Common myeloid progenitor, CD34-positive (primary cell): ENCODE results near the gene ATE1.
"Not testable (repeated sequence)": the region's sequence is repeated elsewhere in the genome, so short reads cannot be mapped to it uniquely, and the experiment has no call there.

Source experiments
- CTCF ChIA-PET: fragments of 350-600 bp; sonication (Branson Sonifier 250); formaldehyde crosslinking; loops from one replicate; lab custom pipeline; 2021; ENCODE audit warnings: antibody characterized with exemption; lab: Charles Lee
- POLR2A ChIA-PET: fragments of 350-600 bp; sonication (Branson Sonifier 250); formaldehyde crosslinking; loops from one replicate; lab custom pipeline; 2021; ENCODE audit warnings: antibody characterized with exemption; lab: Charles Lee
- DNase-seq, 3 donors: peaks; one replicate each; pipeline versions ENCODE4 v3.0.0 to v3.0.0-alpha.2; 2013
- H3K27ac ChIP-seq, 2 experiments: 1 replicate in 1 of 2; 2 replicates in 1 of 2; pipeline ENCODE4 v1.7.0; 2013; ENCODE audit warnings: inconsistent platforms in 2 of 2, low read length in 2 of 2, mild to moderate bottlenecking in 2 of 2, low read depth in 1 of 2, moderate library complexity in 1 of 2; ENCODE audit not compliant: severe bottlenecking in 2 of 2, insufficient read depth in 1 of 2, poor library complexity in 1 of 2
- H3K27me3 ChIP-seq, 5 experiments: replicated peaks in 2 of 5; 1 replicate in 3 of 5; 2 replicates in 2 of 5; pipeline versions ENCODE4 v1.6.1 to v1.7.0; 2013; ENCODE audit warnings: low read length in 4 of 5, mild to moderate bottlenecking in 2 of 5, moderate library complexity in 2 of 5, inconsistent platforms in 1 of 5; ENCODE audit not compliant: insufficient read depth in 5 of 5, control insufficient read depth in 4 of 5
- H3K36me3 ChIP-seq, 4 experiments: 1 replicate in 2 of 4; 2 replicates in 2 of 4; pipeline versions ENCODE4 v1.6.1 to v1.7.0; 2013; ENCODE audit warnings: low read length in 3 of 4, control low read depth in 1 of 4, mild to moderate bottlenecking in 1 of 4; ENCODE audit not compliant: control insufficient read depth in 4 of 4, insufficient read depth in 4 of 4
- H3K4me1 ChIP-seq, 4 experiments: 1 replicate in 3 of 4; 2 replicates in 1 of 4; pipeline versions ENCODE4 v1.6.1 to v1.7.1; 2013; ENCODE audit warnings: low read length in 3 of 4, mild to moderate bottlenecking in 3 of 4, control low read depth in 1 of 4, inconsistent platforms in 1 of 4, moderate library complexity in 1 of 4; ENCODE audit not compliant: control insufficient read depth in 4 of 4, insufficient read depth in 4 of 4; ENCODE audit errors: control extremely low read depth in 1 of 4
- H3K4me3 ChIP-seq, 7 experiments: 1 replicate in 4 of 7; 2 replicates in 3 of 7; pipeline versions ENCODE4 v1.5.1 to v1.7.0; 2013; ENCODE audit warnings: mild to moderate bottlenecking in 7 of 7, low read length in 6 of 7, moderate library complexity in 6 of 7, inconsistent platforms in 2 of 7, low read depth in 2 of 7, control low read depth in 1 of 7; ENCODE audit not compliant: insufficient read depth in 4 of 7, control insufficient read depth in 1 of 7; ENCODE audit errors: extremely low read depth in 1 of 7
- H3K9me3 ChIP-seq, 5 experiments: 1 replicate in 4 of 5; 2 replicates in 1 of 5; pipeline versions ENCODE4 v1.6.1 to v1.7.1; 2013; ENCODE audit warnings: low read length in 4 of 5, mild to moderate bottlenecking in 2 of 5, inconsistent platforms in 1 of 5, low read depth in 1 of 5, moderate library complexity in 1 of 5; ENCODE audit not compliant: control insufficient read depth in 4 of 5, insufficient read depth in 2 of 5; ENCODE audit errors: control extremely low read depth in 1 of 5
- WGBS: methylation state at CpG from one replicate; pipeline ENCODE4 v1.1.5; 2013; ENCODE audit not compliant: insufficient coverage; 5-methylcytosine and 5-hydroxymethylcytosine counted together

ATE1 gene

GRCh38 chr10:121772884-121773283 is 154.9 kb downstream of the ATE1 start:
- CTCF ChIA-PET: no interaction called here

GRCh38 chr10:121772406-121772805 is 155.4 kb downstream of the ATE1 start:
- POLR2A ChIA-PET: no interaction called here
- Histone ChIP-seq H3K9me3 (peaks cover 0 to 14% (median 5%) of the 10 kb centered on the region in 5 experiments), H3K36me3 (peaks cover 0 to 11% (median under 1%) of the 10 kb centered on the region in 4 experiments), H3K27ac (no peak overlapping the region), H3K4me3 (no peak overlapping the region), H3K4me1 (no peaks in the 10 kb centered on the region), H3K27me3 (no peaks in the 10 kb centered on the region)
- WGBS: 91% methylated on average over 3 of the region's 6 CpGs
- CTCF ChIA-PET: no interaction called here
- no peak for DNase-seq

More at GRCh38 chr10:121772884-121773283, 154.9 kb downstream of the ATE1 start:
- Histone ChIP-seq H3K27me3 (no peaks in the 10 kb centered on the region), H3K36me3 (peaks cover 0 to 6% (median under 1%) of the 10 kb centered on the region in 4 experiments), H3K4me1 (no peaks in the 10 kb centered on the region), H3K27ac (no peak overlapping the region), H3K4me3 (no peak overlapping the region), H3K9me3 (peaks cover 0 to 9% (median 1%) of the 10 kb centered on the region in 5 experiments)
- DNase-seq: no peak
- POLR2A ChIA-PET: no interaction called here
- 100% methylated on average over 1 of the region's 2 CpGs for WGBS

DNA sequence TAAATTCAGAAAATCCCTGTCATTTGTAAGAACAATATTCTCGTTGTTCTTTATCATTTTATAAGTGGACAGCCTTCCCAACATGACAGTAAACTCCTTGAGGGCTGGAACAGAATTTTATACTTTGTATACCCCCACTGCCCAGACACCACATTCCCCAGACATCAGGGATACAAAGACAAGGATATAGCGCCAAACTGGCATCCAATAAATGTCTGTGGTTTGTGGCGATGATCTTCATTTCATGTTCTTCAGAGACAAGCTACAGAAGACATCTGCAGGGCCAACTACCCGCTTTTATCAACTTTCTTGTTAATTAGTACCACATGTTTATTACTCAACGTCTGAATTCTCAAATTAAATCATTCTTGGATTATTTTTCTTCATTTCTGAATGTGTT is 155.9 kb downstream of the ATE1 start:
- CTCF ChIA-PET: no interaction called here
- H3K36me3 ChIP-seq: peaks cover 0 to 11% (median under 1%) of the 10 kb centered on the region in 4 experiments
- no peak for DNase-seq
- H3K4me1 ChIP-seq: no peaks in the 10 kb centered on the region
- no peak overlapping the region for H3K4me3 ChIP-seq
- no peak overlapping the region for H3K27ac ChIP-seq
- H3K27me3 ChIP-seq: no peaks in the 10 kb centered on the region
- WGBS: 87% methylated on average over 3 of the region's 5 CpGs
- POLR2A ChIA-PET: no interaction called here
- H3K9me3 ChIP-seq: peaks cover 0 to 17% (median 5%) of the 10 kb centered on the region in 5 experiments

- Histone ChIP-seq H3K27me3 (no peaks in the 10 kb centered on the region), H3K36me3 (peaks cover 3 to 35% (median 6%) of the 10 kb centered on the region in 4 experiments), H3K27ac (no peak overlapping the region), H3K9me3 (peaks cover 0 to 35% (median 9%) of the 10 kb centered on the region in 5 experiments), H3K4me3 (no peak overlapping the region), H3K4me1 (no peaks in the 10 kb centered on the region)
- WGBS: no CpG with 5 or more reads among the region's 4 CpGs
- DNase-seq: no peak
- ChIA-PET CTCF (no interaction called here), POLR2A (no interaction called here)
These were observed 161.4 kb downstream of the ATE1 start for GRCh38 chr10:121766426-121766825.

- H3K27ac ChIP-seq: no peak overlapping the region
- 100% methylated on average over 1 of the region's 4 CpGs for WGBS
- H3K9me3 ChIP-seq: peaks cover 4 to 45% (median 9%) of the 10 kb centered on the region in 5 experiments
- CTCF ChIA-PET: no interaction called here
- POLR2A ChIA-PET: no interaction called here
- no peak for DNase-seq
- H3K27me3 ChIP-seq: no peaks in the 10 kb centered on the region
- peaks cover 3 to 44% (median 10%) of the 10 kb centered on the region in 4 experiments for H3K36me3 ChIP-seq
- no peaks in the 10 kb centered on the region for H3K4me1 ChIP-seq
- no peak overlapping the region for H3K4me3 ChIP-seq
These were observed 162.6 kb downstream of the ATE1 start for GRCh38 chr10:121765204-121765603.

DNA sequence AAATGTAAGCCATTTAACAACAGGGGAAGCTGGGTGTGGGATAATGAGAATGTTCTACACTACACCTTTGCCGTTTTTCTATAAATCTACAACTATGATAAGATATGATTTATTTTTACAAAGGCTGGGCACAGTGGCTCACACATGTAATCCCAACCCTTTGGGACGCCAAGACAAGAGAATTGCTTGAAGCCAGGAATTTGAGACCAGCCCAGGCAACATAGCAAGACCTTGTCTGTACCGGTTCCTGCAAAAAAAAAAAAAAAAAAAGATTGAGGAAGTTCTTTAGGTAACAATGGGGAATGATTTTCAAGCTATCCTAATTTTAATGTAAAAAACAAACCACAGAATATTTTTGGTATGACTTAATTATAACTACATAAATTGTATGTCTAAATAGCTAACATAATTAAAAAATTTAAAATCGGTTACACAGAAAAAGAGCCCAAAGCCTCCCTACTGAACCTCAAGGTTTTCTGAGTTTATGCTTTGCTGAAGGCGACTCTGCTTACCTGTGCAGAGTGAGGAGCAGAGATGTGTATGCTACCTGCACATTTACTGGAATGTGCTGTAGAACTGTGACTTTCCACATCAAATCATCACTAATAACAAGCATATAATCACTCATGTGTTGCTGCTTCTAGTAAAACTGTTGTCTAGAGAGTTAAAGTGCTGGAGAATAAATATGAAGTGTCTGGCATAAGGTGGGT is 163.4 kb downstream of the ATE1 start:
- ChIA-PET POLR2A (no interaction called here), CTCF (interaction anchor here (1.0 kb wide), 1 partner anchor 12 kb away, joined by 3 read pairs; no protein-coding TSS in a partner anchor)
- Histone ChIP-seq H3K9me3 (peaks cover 4 to 47% (median 11%) of the 10 kb centered on the region in 5 experiments), H3K36me3 (peaks cover 3 to 42% (median 10%) of the 10 kb centered on the region in 4 experiments), H3K4me1 (no peaks in the 10 kb centered on the region), H3K27ac (no peak overlapping the region), H3K4me3 (no peak overlapping the region), H3K27me3 (no peaks in the 10 kb centered on the region)
- WGBS: 100% methylated on average over 1 of the region's 5 CpGs
- DNase-seq: no peak

DNA sequence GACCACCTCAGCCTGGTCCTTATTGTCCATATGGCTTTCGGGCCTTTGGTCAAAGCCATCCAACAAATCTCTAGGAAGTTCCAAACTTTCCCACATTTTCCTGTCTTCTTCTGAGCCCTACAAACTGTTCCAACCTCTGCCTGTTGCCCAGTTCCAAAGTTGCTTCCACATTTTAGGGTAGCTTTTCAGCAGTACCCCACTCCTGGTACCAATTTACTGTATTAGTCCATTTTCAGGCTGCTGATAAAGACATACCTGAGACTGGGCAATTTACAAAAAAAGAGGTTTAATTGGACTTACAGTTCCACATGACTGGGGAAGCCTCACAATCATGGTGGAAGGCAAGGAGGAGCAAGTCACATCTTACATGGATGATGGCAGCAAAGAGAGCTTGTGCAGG is 170.6 kb downstream of the ATE1 start:
- H3K4me3 ChIP-seq, POLR2A ChIA-PET, H3K4me1 ChIP-seq, H3K27ac ChIP-seq, CTCF ChIA-PET, H3K27me3 ChIP-seq, DNase-seq: not testable (repeated sequence)
- peaks cover 7 to 66% (median 15%) of the 10 kb centered on the region in 5 experiments for H3K9me3 ChIP-seq
- peaks cover 3 to 45% (median 7%) of the 10 kb centered on the region in 4 experiments for H3K36me3 ChIP-seq
- 100% methylated on average over 1 of the region's 1 CpG for WGBS
